Mesenchymal stem cell (in vitro differentiated cells and primary cell): ENCODE data around the gene IGF2BP2.

Source experiments
- DNase-seq: peaks from one replicate; pipeline ENCODE4 v3.0.0-alpha.2; 2013
- H2AFZ ChIP-seq: one replicate; pipeline ENCODE4 v1.6.1; 2013; ENCODE audit warnings: low read depth, mild to moderate bottlenecking, control low read depth, inconsistent platforms, low read length, moderate library complexity
- H2AK5ac ChIP-seq: 2 replicates; pipeline ENCODE4 v1.6.1; 2013; ENCODE audit warnings: low read length, moderate library complexity, mild to moderate bottlenecking, inconsistent platforms; ENCODE audit not compliant: severe bottlenecking
- H2BK120ac ChIP-seq: one replicate; pipeline ENCODE4 v1.6.1; 2013; ENCODE audit warnings: low read depth, mild to moderate bottlenecking, inconsistent platforms, low read length, moderate library complexity
- H2BK12ac ChIP-seq, 2 experiments: one replicate each; pipeline ENCODE4 v1.6.1; 2013; ENCODE audit warnings: inconsistent platforms in 2 of 2, low read length in 2 of 2, mild to moderate bottlenecking in 2 of 2, moderate library complexity in 2 of 2, control low read depth in 1 of 2
- H2BK15ac ChIP-seq: one replicate; pipeline ENCODE4 v1.6.1; 2013; ENCODE audit warnings: mild to moderate bottlenecking, low read depth, inconsistent platforms; ENCODE audit not compliant: poor library complexity, severe bottlenecking
- H2BK5ac ChIP-seq: 2 replicates; pipeline ENCODE4 v1.6.1; 2013; ENCODE audit warnings: low read depth, mild to moderate bottlenecking, low read length, control low read depth, inconsistent platforms; ENCODE audit not compliant: poor library complexity, severe bottlenecking
- H3K14ac ChIP-seq, 2 experiments: one replicate each; pipeline ENCODE4 v1.6.1; 2013; ENCODE audit warnings: inconsistent platforms in 2 of 2, low read length in 2 of 2, control low read depth in 1 of 2, mild to moderate bottlenecking in 1 of 2, moderate library complexity in 1 of 2
- H3K18ac ChIP-seq, 2 experiments: one replicate each; pipeline ENCODE4 v1.6.1; 2013; ENCODE audit warnings: inconsistent platforms in 2 of 2, low read length in 2 of 2, control low read depth in 1 of 2, low read depth in 1 of 2, mild to moderate bottlenecking in 1 of 2
- H3K23ac ChIP-seq, 2 experiments: one replicate each; pipeline ENCODE4 v1.6.1; 2013; ENCODE audit warnings: inconsistent platforms in 2 of 2, low read length in 2 of 2, mild to moderate bottlenecking in 2 of 2, moderate library complexity in 2 of 2, control low read depth in 1 of 2
- H3K27ac ChIP-seq: 2 replicates; pipeline ENCODE4 v1.5.1; 2013; ENCODE audit warnings: mild to moderate bottlenecking, moderate library complexity, low read length, control low read depth, inconsistent platforms; ENCODE audit not compliant: poor library complexity, severe bottlenecking
- H3K27me3 ChIP-seq, 2 experiments: 2 replicates each; pipeline versions ENCODE4 v1.6.1 to v1.7.0; 2013; ENCODE audit warnings: low read length in 2 of 2, mild to moderate bottlenecking in 2 of 2, moderate library complexity in 2 of 2, control low read depth in 1 of 2, inconsistent platforms in 1 of 2; ENCODE audit not compliant: control insufficient read depth in 1 of 2, insufficient read depth in 1 of 2
- H3K36me3 ChIP-seq, 2 experiments: 2 replicates each; pipeline versions ENCODE4 v1.6.1 to v1.7.0; 2013; ENCODE audit warnings: low read length in 2 of 2, control low read depth in 1 of 2, inconsistent platforms in 1 of 2, low read depth in 1 of 2, mild to moderate bottlenecking in 1 of 2; ENCODE audit not compliant: insufficient read depth in 2 of 2, control insufficient read depth in 1 of 2
- H3K4ac ChIP-seq, 2 experiments: one replicate each; pipeline ENCODE4 v1.6.1; 2013; ENCODE audit warnings: inconsistent platforms in 2 of 2, low read length in 2 of 2, mild to moderate bottlenecking in 2 of 2, moderate library complexity in 2 of 2, control low read depth in 1 of 2, low read depth in 1 of 2
- H3K4me1 ChIP-seq: 2 replicates; pipeline ENCODE4 v1.6.1; 2013; ENCODE audit warnings: low read depth, low read length, control low read depth; ENCODE audit not compliant: control insufficient read depth, insufficient read depth
- H3K4me2 ChIP-seq: 2 replicates; pipeline ENCODE4 v1.6.1; 2013; ENCODE audit warnings: low read length, mild to moderate bottlenecking, inconsistent platforms; ENCODE audit not compliant: poor library complexity, severe bottlenecking
- H3K4me3 ChIP-seq, 2 experiments: 2 replicates each; pipeline versions ENCODE4 v1.5.1 to v1.7.0; 2013; ENCODE audit warnings: low read length in 2 of 2, mild to moderate bottlenecking in 2 of 2, control low read depth in 1 of 2, low read depth in 1 of 2; ENCODE audit not compliant: insufficient read depth in 1 of 2
- H3K79me1 ChIP-seq: replicated peaks from 2 replicates; pipeline ENCODE4 v1.6.1; 2013; ENCODE audit warnings: mild to moderate bottlenecking, control low read depth, low read length, inconsistent platforms; ENCODE audit not compliant: poor library complexity, severe bottlenecking
- H3K9ac ChIP-seq: 2 replicates; pipeline ENCODE4 v1.7.0; 2013; ENCODE audit warnings: mild to moderate bottlenecking, low read length, moderate library complexity
- H3K9me3 ChIP-seq: 2 replicates; pipeline ENCODE4 v1.7.0; 2013; ENCODE audit warnings: mild to moderate bottlenecking, low read length; ENCODE audit not compliant: control insufficient read depth
- H4K8ac ChIP-seq: one replicate; pipeline ENCODE4 v1.6.1; 2013; ENCODE audit warnings: inconsistent platforms, mild to moderate bottlenecking, low read length, moderate library complexity
- H4K91ac ChIP-seq: one replicate; pipeline ENCODE4 v1.6.1; 2013; ENCODE audit warnings: mild to moderate bottlenecking, low read length, inconsistent platforms
- WGBS: methylation state at CpG from one replicate; pipeline ENCODE4 v1.1.7; 2013; ENCODE audit warnings: mixed read lengths; 5-methylcytosine and 5-hydroxymethylcytosine counted together

IGF2BP2 gene

GRCh38 chr3:185750702-185751101 is 74.1 kb downstream of the IGF2BP2 start:
- Histone ChIP-seq H3K27me3 (no peaks in the 10 kb centered on the region), H3K27ac (no peak overlapping the region)
- 63% methylated on average over 5 of the region's 5 CpGs for WGBS

GRCh38 chr3:185750015-185750414 is 74.8 kb downstream of the IGF2BP2 start:
- no peak overlapping the region for H3K18ac ChIP-seq
- H3K14ac ChIP-seq = no peak overlapping the region
- H2BK120ac ChIP-seq = no peak overlapping the region
- H3K36me3 ChIP-seq = peaks cover 4 to 5% of the 10 kb centered on the region in 2 experiments
- H3K4me3 ChIP-seq = no peak overlapping the region
- H3K4ac ChIP-seq = no peak overlapping the region
- H3K9ac ChIP-seq = no peak overlapping the region
- H3K27me3 ChIP-seq = no peaks in the 10 kb centered on the region
- H2AK5ac ChIP-seq = no peak overlapping the region
- no peak overlapping the region for H2BK5ac ChIP-seq
- no peaks in the 10 kb centered on the region for H3K9me3 ChIP-seq
- WGBS = 40% methylated on average over 1 of the region's 1 CpG
- H2BK15ac ChIP-seq = no peak overlapping the region
- peaks cover 9% of the 10 kb centered on the region for H3K79me1 ChIP-seq
- peaks cover 10% of the 10 kb centered on the region for H3K4me1 ChIP-seq
- no peak overlapping the region for H4K8ac ChIP-seq
- no peak overlapping the region for H3K27ac ChIP-seq
- no peak overlapping the region for H3K4me2 ChIP-seq
- no peak for DNase-seq
- no peak overlapping the region for H2AFZ ChIP-seq
- H3K23ac ChIP-seq = no peak overlapping the region
- H4K91ac ChIP-seq = no peak overlapping the region
- no peak overlapping the region for H2BK12ac ChIP-seq

More at GRCh38 chr3:185750702-185751101, 74.1 kb downstream of the IGF2BP2 start:
- H3K4me3 ChIP-seq = no peak overlapping the region
- no peak overlapping the region for H2AFZ ChIP-seq
- H3K79me1 ChIP-seq = peaks cover 9% of the 10 kb centered on the region
- H3K4me1 ChIP-seq = peaks cover 4% of the 10 kb centered on the region
- no peak overlapping the region for H2BK15ac ChIP-seq
- H2BK5ac ChIP-seq = no peak overlapping the region
- no peak overlapping the region for H3K18ac ChIP-seq
- H3K9me3 ChIP-seq = no peaks in the 10 kb centered on the region
- no peak overlapping the region for H2BK12ac ChIP-seq
- no peak overlapping the region for H3K14ac ChIP-seq
- H3K36me3 ChIP-seq = peaks cover 7 to 11% of the 10 kb centered on the region in 2 experiments
- no peak overlapping the region for H4K91ac ChIP-seq
- no peak overlapping the region for H2BK120ac ChIP-seq
- H4K8ac ChIP-seq = no peak overlapping the region
- no peak overlapping the region for H3K9ac ChIP-seq
- no peak overlapping the region for H3K4me2 ChIP-seq
- no peak overlapping the region for H2AK5ac ChIP-seq
- H3K23ac ChIP-seq = no peak overlapping the region
- no peak for DNase-seq
- H3K4ac ChIP-seq = no peak overlapping the region

- peak overlapping the region; percentile 80 for H4K8ac ChIP-seq
- H2AK5ac ChIP-seq = peak overlapping the region; percentile 15
- no peak overlapping the region for H3K4ac ChIP-seq
- peak overlapping the region; percentile 51 to 66 for H2BK12ac ChIP-seq
- H2BK5ac ChIP-seq = no peak overlapping the region
- H3K36me3 ChIP-seq = peaks cover 0 to 3% of the 10 kb centered on the region in 2 experiments
- H3K9me3 ChIP-seq = no peaks in the 10 kb centered on the region
- H4K91ac ChIP-seq = no peak overlapping the region
- H2BK120ac ChIP-seq = peak overlapping the region; percentile 73
- H3K23ac ChIP-seq = no peak overlapping the region
- H2BK15ac ChIP-seq = no peak overlapping the region
- H2AFZ ChIP-seq = no peak overlapping the region
- no peak overlapping the region for H3K4me2 ChIP-seq
- H3K79me1 ChIP-seq = peaks cover 5% of the 10 kb centered on the region
- no peak overlapping the region for H3K14ac ChIP-seq
- no peak overlapping the region for H3K9ac ChIP-seq
- H3K27ac ChIP-seq = peak overlapping the region; percentile 80
- peaks cover 15% of the 10 kb centered on the region for H3K4me1 ChIP-seq
- H3K4me3 ChIP-seq = no peak overlapping the region
- no peak for DNase-seq
- H3K18ac ChIP-seq = no peak overlapping the region
- WGBS = 93% methylated on average over 3 of the region's 5 CpGs
- no peaks in the 10 kb centered on the region for H3K27me3 ChIP-seq
Observed at GRCh38 chr3:185746470-185746869, 78.4 kb downstream of the IGF2BP2 start.

- H3K4me3 ChIP-seq = no peak overlapping the region
- H2BK15ac ChIP-seq = no peak overlapping the region
- peak overlapping the region; percentile 80 for H3K27ac ChIP-seq
- no peak overlapping the region for H2BK12ac ChIP-seq
- no peaks in the 10 kb centered on the region for H3K36me3 ChIP-seq
- WGBS = 25% methylated on average over 12 of the region's 12 CpGs
- peak overlapping the region; percentile 11 for H2BK5ac ChIP-seq
- no peak overlapping the region for H4K8ac ChIP-seq
- H3K23ac ChIP-seq = no peak overlapping the region
- no peak overlapping the region for H2AFZ ChIP-seq
- no peak overlapping the region for H2AK5ac ChIP-seq
- peak; percentile 96 for DNase-seq
- peak overlapping the region in 1 of 2 experiments; percentile 5 for H3K18ac ChIP-seq
- no peaks in the 10 kb centered on the region for H3K9me3 ChIP-seq
- peak overlapping the region in 1 of 2 experiments; percentile 44 for H3K14ac ChIP-seq
- no peaks in the 10 kb centered on the region for H3K27me3 ChIP-seq
- H3K4me2 ChIP-seq = peak overlapping the region; percentile 21
- H4K91ac ChIP-seq = no peak overlapping the region
- peaks cover 15% of the 10 kb centered on the region for H3K4me1 ChIP-seq
- H3K79me1 ChIP-seq = peaks cover 5% of the 10 kb centered on the region
- no peak overlapping the region for H3K4ac ChIP-seq
- H2BK120ac ChIP-seq = no peak overlapping the region
- peak overlapping the region; percentile 48 for H3K9ac ChIP-seq
Observed at GRCh38 chr3:185744997-185745843, 79.6 kb downstream of the IGF2BP2 start.
